ENCODE data around the gene NCK2. TPM values are rescaled to one million over a fixed set of nuclear protein-coding genes. Genes with fewer than 3 reads are reported as not detected.

The NCK2 gene
- total and polyA plus RNA-seq, 2 of the 13 experiments (the other 11 are each of a cell fraction or from before 2014, with no cell fraction given): 14.8 to 23.5 TPM

DNA sequence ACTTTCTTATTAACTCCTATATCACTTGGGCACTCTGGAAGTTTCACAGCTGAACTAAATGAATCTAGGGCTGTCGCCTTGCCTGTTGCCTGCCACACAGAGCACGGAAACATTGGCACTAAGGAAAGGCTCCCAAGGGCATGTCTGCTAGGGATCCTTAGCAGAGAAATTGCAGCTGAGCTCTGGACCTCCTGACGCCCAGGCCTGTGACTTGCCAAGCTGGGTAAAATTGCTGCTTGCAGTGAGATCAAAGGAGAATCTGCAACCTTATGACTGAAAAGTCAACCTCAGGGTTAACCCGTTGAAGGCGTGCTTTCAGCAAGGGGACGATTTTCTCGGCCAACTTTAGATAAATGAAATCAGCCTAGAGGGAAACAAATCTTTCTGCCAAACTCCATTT, 189.8 kb downstream of the NCK2 start (continued):
- TF ChIP-seq, protein P1, sequence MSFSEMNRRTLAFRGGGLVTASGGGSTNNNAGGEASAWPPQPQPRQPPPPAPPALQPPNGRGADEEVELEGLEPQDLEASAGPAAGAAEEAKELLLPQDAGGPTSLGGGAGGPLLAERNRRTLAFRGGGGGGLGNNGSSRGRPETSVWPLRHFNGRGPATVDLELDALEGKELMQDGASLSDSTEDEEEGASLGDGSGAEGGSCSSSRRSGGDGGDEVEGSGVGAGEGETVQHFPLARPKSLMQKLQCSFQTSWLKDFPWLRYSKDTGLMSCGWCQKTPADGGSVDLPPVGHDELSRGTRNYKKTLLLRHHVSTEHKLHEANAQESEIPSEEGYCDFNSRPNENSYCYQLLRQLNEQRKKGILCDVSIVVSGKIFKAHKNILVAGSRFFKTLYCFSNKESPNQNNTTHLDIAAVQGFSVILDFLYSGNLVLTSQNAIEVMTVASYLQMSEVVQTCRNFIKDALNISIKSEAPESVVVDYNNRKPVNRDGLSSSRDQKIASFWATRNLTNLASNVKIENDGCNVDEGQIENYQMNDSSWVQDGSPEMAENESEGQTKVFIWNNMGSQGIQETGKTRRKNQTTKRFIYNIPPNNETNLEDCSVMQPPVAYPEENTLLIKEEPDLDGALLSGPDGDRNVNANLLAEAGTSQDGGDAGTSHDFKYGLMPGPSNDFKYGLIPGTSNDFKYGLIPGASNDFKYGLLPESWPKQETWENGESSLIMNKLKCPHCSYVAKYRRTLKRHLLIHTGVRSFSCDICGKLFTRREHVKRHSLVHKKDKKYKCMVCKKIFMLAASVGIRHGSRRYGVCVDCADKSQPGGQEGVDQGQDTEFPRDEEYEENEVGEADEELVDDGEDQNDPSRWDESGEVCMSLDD (CRISPR knock-in tag; IDR thresholded peaks at IDR 0.05; ENCODE audit: borderline replicate concordance): no peak
- TF ChIP-seq ATM (IDR thresholded peaks at IDR 0.05; ENCODE audit: borderline replicate concordance) (no peak), SP1 (IDR thresholded peaks at IDR 0.05) (no peak), SP1 (CRISPR knock-in tag; IDR thresholded peaks at IDR 0.05) (no peak), RELA (CRISPR knock-in tag; IDR thresholded peaks at IDR 0.05) (no peak), PCBP2 (optimal IDR thresholded peaks at IDR 0.05; ENCODE audit: low read depth, low read length, poor library complexity, severe bottlenecking) (no peak), ZSCAN21 (CRISPR knock-in tag; IDR thresholded peaks at IDR 0.05; ENCODE audit: borderline replicate concordance) (no peak), SOX6 (IDR thresholded peaks at IDR 0.05) (no peak), SOX6 (CRISPR knock-in tag; IDR thresholded peaks at IDR 0.05) (peak; percentile 16; the same call in 1 of the 2 replicates), ZNF614 (CRISPR knock-in tag; IDR thresholded peaks at IDR 0.05; ENCODE audit: borderline replicate concordance) (0 out of 2 replicates have a peak, but pooled peaks have one; percentile 40), SMARCE1 (IDR thresholded peaks at IDR 0.05; ENCODE audit: borderline replicate concordance) (no peak), GATAD2A (CRISPR knock-in tag; IDR thresholded peaks at IDR 0.05) (peak; percentile 76), NRL (CRISPR knock-in tag; IDR thresholded peaks at IDR 0.05; ENCODE audit: borderline replicate concordance) (no peak), ZNF446 (CRISPR knock-in tag; IDR thresholded peaks at IDR 0.05) (no peak), RXRA (CRISPR knock-in tag; IDR thresholded peaks at IDR 0.05) (no peak; the same call in 1 of the 2 replicates), NR2F6 (IDR thresholded peaks at IDR 0.05) (peak; percentile 71), NR2F6 (CRISPR knock-in tag; IDR thresholded peaks at IDR 0.05) (no peak), SALL1 (CRISPR knock-in tag; IDR thresholded peaks at IDR 0.05) (peak; percentile 54), HOXA3 (CRISPR knock-in tag; IDR thresholded peaks at IDR 0.05) (0 out of 2 replicates have a peak, but pooled peaks have one; percentile 36), POGZ (CRISPR knock-in tag; IDR thresholded peaks at IDR 0.05) (peak; percentile 40; the same call in 1 of the 2 replicates), HNRNPLL (IDR thresholded peaks at IDR 0.05; ENCODE audit: low read depth, low read length, poor library complexity, severe bottlenecking) (no peak), ZNF747 (CRISPR knock-in tag; IDR thresholded peaks at IDR 0.05; ENCODE audit: borderline replicate concordance) (no peak), XRCC5 (optimal IDR thresholded peaks at IDR 0.05; ENCODE audit: low read length) (peak; percentile 15)
- TF ChIP-seq, protein P2, sequence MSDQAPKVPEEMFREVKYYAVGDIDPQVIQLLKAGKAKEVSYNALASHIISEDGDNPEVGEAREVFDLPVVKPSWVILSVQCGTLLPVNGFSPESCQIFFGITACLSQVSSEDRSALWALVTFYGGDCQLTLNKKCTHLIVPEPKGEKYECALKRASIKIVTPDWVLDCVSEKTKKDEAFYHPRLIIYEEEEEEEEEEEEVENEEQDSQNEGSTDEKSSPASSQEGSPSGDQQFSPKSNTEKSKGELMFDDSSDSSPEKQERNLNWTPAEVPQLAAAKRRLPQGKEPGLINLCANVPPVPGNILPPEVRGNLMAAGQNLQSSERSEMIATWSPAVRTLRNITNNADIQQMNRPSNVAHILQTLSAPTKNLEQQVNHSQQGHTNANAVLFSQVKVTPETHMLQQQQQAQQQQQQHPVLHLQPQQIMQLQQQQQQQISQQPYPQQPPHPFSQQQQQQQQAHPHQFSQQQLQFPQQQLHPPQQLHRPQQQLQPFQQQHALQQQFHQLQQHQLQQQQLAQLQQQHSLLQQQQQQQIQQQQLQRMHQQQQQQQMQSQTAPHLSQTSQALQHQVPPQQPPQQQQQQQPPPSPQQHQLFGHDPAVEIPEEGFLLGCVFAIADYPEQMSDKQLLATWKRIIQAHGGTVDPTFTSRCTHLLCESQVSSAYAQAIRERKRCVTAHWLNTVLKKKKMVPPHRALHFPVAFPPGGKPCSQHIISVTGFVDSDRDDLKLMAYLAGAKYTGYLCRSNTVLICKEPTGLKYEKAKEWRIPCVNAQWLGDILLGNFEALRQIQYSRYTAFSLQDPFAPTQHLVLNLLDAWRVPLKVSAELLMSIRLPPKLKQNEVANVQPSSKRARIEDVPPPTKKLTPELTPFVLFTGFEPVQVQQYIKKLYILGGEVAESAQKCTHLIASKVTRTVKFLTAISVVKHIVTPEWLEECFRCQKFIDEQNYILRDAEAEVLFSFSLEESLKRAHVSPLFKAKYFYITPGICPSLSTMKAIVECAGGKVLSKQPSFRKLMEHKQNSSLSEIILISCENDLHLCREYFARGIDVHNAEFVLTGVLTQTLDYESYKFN (CRISPR knock-in tag; conservative IDR thresholded peaks at IDR 0.05): peak; percentile 56
- TF ChIP-seq, protein P3, sequence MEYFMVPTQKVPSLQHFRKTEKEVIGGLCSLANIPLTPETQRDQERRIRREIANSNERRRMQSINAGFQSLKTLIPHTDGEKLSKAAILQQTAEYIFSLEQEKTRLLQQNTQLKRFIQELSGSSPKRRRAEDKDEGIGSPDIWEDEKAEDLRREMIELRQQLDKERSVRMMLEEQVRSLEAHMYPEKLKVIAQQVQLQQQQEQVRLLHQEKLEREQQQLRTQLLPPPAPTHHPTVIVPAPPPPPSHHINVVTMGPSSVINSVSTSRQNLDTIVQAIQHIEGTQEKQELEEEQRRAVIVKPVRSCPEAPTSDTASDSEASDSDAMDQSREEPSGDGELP (IDR thresholded peaks at IDR 0.05; ENCODE audit: borderline replicate concordance, low read depth): peak; percentile 59; the same call in 1 of the 2 replicates
- TF ChIP-seq, protein P4, sequence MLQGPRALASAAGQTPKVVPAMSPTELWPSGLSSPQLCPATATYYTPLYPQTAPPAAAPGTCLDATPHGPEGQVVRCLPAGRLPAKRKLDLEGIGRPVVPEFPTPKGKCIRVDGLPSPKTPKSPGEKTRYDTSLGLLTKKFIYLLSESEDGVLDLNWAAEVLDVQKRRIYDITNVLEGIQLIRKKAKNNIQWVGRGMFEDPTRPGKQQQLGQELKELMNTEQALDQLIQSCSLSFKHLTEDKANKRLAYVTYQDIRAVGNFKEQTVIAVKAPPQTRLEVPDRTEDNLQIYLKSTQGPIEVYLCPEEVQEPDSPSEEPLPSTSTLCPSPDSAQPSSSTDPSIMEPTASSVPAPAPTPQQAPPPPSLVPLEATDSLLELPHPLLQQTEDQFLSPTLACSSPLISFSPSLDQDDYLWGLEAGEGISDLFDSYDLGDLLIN (CRISPR knock-in tag; IDR thresholded peaks at IDR 0.05; ENCODE audit: borderline replicate concordance): no peak

All from HepG2 (cell line).